WTC11 (cell line): Measurements from ENCODE around the gene NHSL1. TPM values are rescaled to one million over a fixed set of nuclear protein-coding genes. Genes with fewer than 3 reads are reported as not detected.

Experiments
- ATAC-seq: fragments of 200-7000 bp; cut with Tn5 transposase; 2 replicates; pipeline ENCODE4 v1.10.0; 2021; ENCODE audit warnings: mild to moderate bottlenecking, moderate library complexity
- CTCF ChIA-PET: fragments of 300-600 bp; sonication (Branson Sonifier 250); formaldehyde crosslinking; loops from one replicate; lab custom pipeline; 2021; ENCODE audit warnings: antibody characterized with exemption; lab: Charles Lee
- POLR2A ChIA-PET: fragments of 350-600 bp; sonication (Branson Sonifier 250); formaldehyde crosslinking; loops from one replicate; lab custom pipeline; 2021; ENCODE audit warnings: antibody characterized with exemption; lab: Charles Lee
- DNase-seq: peaks from one replicate; pipeline ENCODE4 v3.0.0; 2021; ENCODE audit warnings: low spot score
- H3K27ac Mint-ChIP-seq: 2 replicates; pipeline ENCODE4 v1.8.0; 2021; ENCODE audit warnings: mixed read lengths
- H3K27me3 Mint-ChIP-seq: 2 replicates; pipeline ENCODE4 v1.8.0; 2021; ENCODE audit warnings: low read depth, mild to moderate bottlenecking, moderate library complexity, mixed read lengths
- H3K36me3 Mint-ChIP-seq: 2 replicates; pipeline ENCODE4 v1.8.0; 2021; ENCODE audit warnings: mixed read lengths
- H3K4me1 Mint-ChIP-seq: 2 replicates; pipeline ENCODE4 v1.8.0; 2022; ENCODE audit warnings: mixed read lengths
- H3K4me3 Mint-ChIP-seq: 2 replicates; pipeline ENCODE4 v1.8.0; 2021; ENCODE audit warnings: mild to moderate bottlenecking, moderate library complexity, mixed read lengths
- H3K9me3 Mint-ChIP-seq: 2 replicates; pipeline ENCODE4 v1.8.0; 2021; ENCODE audit warnings: mixed read lengths
- ARID4B ChIP-seq: sonication (generic); formaldehyde crosslinking; IDR thresholded peaks from 2 replicates; pipeline ENCODE4 v1.8.0; 2023; ENCODE audit warnings: missing genetic modification reagents, mild to moderate bottlenecking, borderline replicate concordance
- CDX4 ChIP-seq: fragments of 250-450 bp; sonication (Bioruptor Pico); IDR thresholded peaks from 2 replicates; pipeline ENCODE4 v1.9.0; 2021; ENCODE audit warnings: moderate library complexity, mild to moderate bottlenecking, inconsistent platforms, borderline replicate concordance
- CREM ChIP-seq: sonication (generic); formaldehyde crosslinking; IDR thresholded peaks from 2 replicates; pipeline ENCODE4 v1.8.1; 2022; ENCODE audit warnings: mild to moderate bottlenecking, missing genetic modification reagents, moderate library complexity
- E2F5 ChIP-seq: sonication (generic); formaldehyde crosslinking; IDR thresholded peaks from 2 replicates; pipeline ENCODE4 v1.8.1; 2022; ENCODE audit warnings: mild to moderate bottlenecking, moderate library complexity, missing genetic modification reagents
- GABPB1 ChIP-seq: sonication (generic); formaldehyde crosslinking; IDR thresholded peaks from 2 replicates; pipeline ENCODE4 v1.8.1; 2023; ENCODE audit warnings: mild to moderate bottlenecking, missing genetic modification reagents
- JAZF1 ChIP-seq: fragments of 250-450 bp; sonication (Bioruptor Pico); IDR thresholded peaks from 2 replicates; pipeline ENCODE4 v1.9.0; 2021; ENCODE audit warnings: moderate library complexity, mild to moderate bottlenecking, inconsistent platforms
- MXD4 ChIP-seq: fragments of 250-450 bp; sonication (Bioruptor Pico); IDR thresholded peaks from 2 replicates; pipeline ENCODE4 v1.8.0; 2021; ENCODE audit warnings: mild to moderate bottlenecking, moderate library complexity, borderline replicate concordance
- NFE2L1 ChIP-seq: sonication (generic); formaldehyde crosslinking; IDR thresholded peaks from 2 replicates; pipeline ENCODE4 v1.8.1; 2023; ENCODE audit warnings: missing genetic modification reagents
- PRDM15 ChIP-seq: sonication (generic); formaldehyde crosslinking; IDR thresholded peaks from 2 replicates; pipeline ENCODE4 v1.8.0; 2022; ENCODE audit warnings: missing genetic modification reagents
- PREB ChIP-seq: sonication (generic); formaldehyde crosslinking; IDR thresholded peaks from 2 replicates; pipeline ENCODE4 v1.8.1; 2022; ENCODE audit warnings: mild to moderate bottlenecking, missing genetic modification reagents, moderate library complexity, borderline replicate concordance
- SP1 ChIP-seq: sonication (generic); formaldehyde crosslinking; conservative IDR thresholded peaks from 2 replicates; pipeline ENCODE4 v1.8.1; 2022; ENCODE audit warnings: missing genetic modification reagents
- TEAD4 ChIP-seq: sonication (generic); formaldehyde crosslinking; IDR thresholded peaks from 2 replicates; pipeline ENCODE4 v1.8.0; 2022; ENCODE audit warnings: mild to moderate bottlenecking, missing genetic modification reagents
- USF1 ChIP-seq: sonication (generic); formaldehyde crosslinking; IDR thresholded peaks from 2 replicates; pipeline ENCODE4 v1.8.0; 2022; ENCODE audit warnings: mild to moderate bottlenecking, missing genetic modification reagents
- ZBTB43 ChIP-seq: sonication (generic); formaldehyde crosslinking; IDR thresholded peaks from 2 replicates; pipeline ENCODE4 v1.8.1; 2023; ENCODE audit warnings: mild to moderate bottlenecking, missing genetic modification reagents
- ZNF281 ChIP-seq: sonication (generic); formaldehyde crosslinking; IDR thresholded peaks from 2 replicates; pipeline ENCODE4 v1.8.0; 2023; ENCODE audit warnings: mild to moderate bottlenecking, missing genetic modification reagents
- ZNF512 ChIP-seq: sonication (generic); formaldehyde crosslinking; IDR thresholded peaks from 2 replicates; pipeline ENCODE4 v1.8.1; 2022; ENCODE audit warnings: missing genetic modification reagents, borderline replicate concordance
- ZSCAN18 ChIP-seq: fragments of 250-450 bp; sonication (Bioruptor Pico); IDR thresholded peaks from 2 replicates; pipeline ENCODE4 v2.1.2; 2022; ENCODE audit warnings: mild to moderate bottlenecking, moderate library complexity
- total RNA-seq: library from RNA; stranded (reverse); gene quantifications from 3 replicates; pipeline ENCODE4 v1.2.3, GENCODE V29; 2021

The NHSL1 gene
- total RNA-seq, 1 experiment from 2014 or later: 31.1 TPM

GRCh38 chr6:138461647-138462046 is 37.6 kb downstream of the NHSL1 start (continued):
- TF ChIP-seq PREB (CRISPR knock-in tag) (no peak), USF1 (CRISPR knock-in tag) (no peak), ZNF281 (CRISPR knock-in tag) (no peak)

- Mint-ChIP-seq H3K27me3 (no peaks in the 10 kb centered on the region), H3K4me3 (no peak overlapping the region), H3K4me1 (no peaks in the 10 kb centered on the region), H3K27ac (no peak overlapping the region), H3K9me3 (no peaks in the 10 kb centered on the region), H3K36me3 (no peaks in the 10 kb centered on the region)
- ATAC-seq (no peak), DNase-seq (no peak)
- CTCF ChIA-PET: no interaction called here
- POLR2A ChIA-PET: no interaction called here
- no peak for TF ChIP-seq PRDM15 (CRISPR knock-in tag)
- no peak for TF ChIP-seq NFE2L1
- TF ChIP-seq ZBTB43 (CRISPR knock-in tag): no peak
- no peak for TF ChIP-seq TEAD4 (CRISPR knock-in tag)
- TF ChIP-seq ZSCAN18 (CRISPR knock-in tag): no peak
- no peak for TF ChIP-seq CDX4
- no peak for TF ChIP-seq CREM (CRISPR knock-in tag)
- no peak for TF ChIP-seq SP1 (CRISPR knock-in tag)
- no peak for TF ChIP-seq JAZF1 (CRISPR knock-in tag)
- TF ChIP-seq MXD4: no peak
- no peak for TF ChIP-seq ARID4B (CRISPR knock-in tag)
- no peak for TF ChIP-seq ZNF512 (CRISPR knock-in tag)
- no peak for TF ChIP-seq E2F5 (CRISPR knock-in tag)
- TF ChIP-seq GABPB1 (CRISPR knock-in tag): no peak
Measured at GRCh38 chr6:138456401-138456790, 42.9 kb downstream of the NHSL1 start.
